GM19468 (cell line): ENCODE results near the gene MSI2.

Experiments
- ATAC-seq: cut with Tn5 transposase; IDR thresholded peaks from one replicate; pipeline ENCODE4 v1.9.1; 2021; ENCODE audit warnings: mild to moderate bottlenecking, moderate library complexity, moderate number of reproducible peaks; ENCODE audit not compliant: unreplicated experiment; ENCODE audit errors: extremely low read depth

The MSI2 gene

GRCh38 chr17:57335195-57335792 is 79.0 kb downstream of the MSI2 start:
- no peak for ATAC-seq

- no peak for ATAC-seq
Observed at GRCh38 chr17:57337390-57337789, 81.1 kb downstream of the MSI2 start.

- ATAC-seq = no peak
Observed at GRCh38 chr17:57338257-57338914, 82.1 kb downstream of the MSI2 start.

GRCh38 chr17:57340160-57340981 is 84.0 kb downstream of the MSI2 start:
- ATAC-seq = no peak

GRCh38 chr17:57341611-57342540 is 85.6 kb downstream of the MSI2 start:
- no peak for ATAC-seq

GRCh38 chr17:57342963-57343589 is 86.8 kb downstream of the MSI2 start:
- ATAC-seq = no peak

- ATAC-seq = no peak
Observed at GRCh38 chr17:57343717-57344116, 87.4 kb downstream of the MSI2 start.

GRCh38 chr17:57344261-57344660 is 87.9 kb downstream of the MSI2 start:
- ATAC-seq = no peak

GRCh38 chr17:57349541-57350247 is 93.4 kb downstream of the MSI2 start:
- ATAC-seq = no peak

GRCh38 chr17:57350266-57350665 is 93.9 kb downstream of the MSI2 start:
- no peak for ATAC-seq

- ATAC-seq = no peak
Observed at GRCh38 chr17:57352665-57353175, 96.4 kb downstream of the MSI2 start.

- no peak for ATAC-seq
Observed at GRCh38 chr17:57354673-57355072, 98.3 kb downstream of the MSI2 start.

- no peak for ATAC-seq
Observed at GRCh38 chr17:57355090-57355859, 99.0 kb downstream of the MSI2 start.

GRCh38 chr17:57356153-57356718 is 99.9 kb downstream of the MSI2 start:
- no peak for ATAC-seq

GRCh38 chr17:57356719-57357391 is 100.5 kb downstream of the MSI2 start:
- no peak for ATAC-seq

GRCh38 chr17:57357392-57357784 is 101.1 kb downstream of the MSI2 start:
- no peak for ATAC-seq

- no peak for ATAC-seq
Observed at GRCh38 chr17:57357830-57358430, 101.6 kb downstream of the MSI2 start.
